Heart left ventricle (tissue), 16 donors: ENCODE results near the gene CCL21. TPM values are rescaled to one million over a fixed set of nuclear protein-coding genes. Genes with fewer than 3 reads are reported as not detected.
A peak's percentile ranks its signal among the peaks of the same experiment; 100 is the strongest.

Experiments used
- ATAC-seq, 4 donors: fragments of 200-7000 bp; cut with Tn5 transposase; one replicate each; pipeline ENCODE4 v1.9.1; 2020 to 2022; ENCODE audit warnings: moderate library complexity in 4 of 4, mild to moderate bottlenecking in 3 of 4, moderate number of reproducible peaks in 1 of 4
- DNase-seq, 5 donors: peaks; one replicate each; pipeline ENCODE4 v3.0.0-alpha.2; 2020
- H3K27ac ChIP-seq, 12 donors: fragments of 200-600 bp; sonication (generic) in 4 of 12; one replicate each; pipeline versions ENCODE4 v1.5.0 to v1.8.0; 2016 to 2022; ENCODE audit warnings: mild to moderate bottlenecking in 2 of 12
- H3K27me3 ChIP-seq, 9 donors: fragments of 200-600 bp; sonication (generic) in 2 of 9; one replicate each; pipeline versions ENCODE4 v1.5.1 to v1.8.0; 2016 to 2022; ENCODE audit warnings: mild to moderate bottlenecking in 3 of 9
- H3K36me3 ChIP-seq, 9 donors: fragments of 200-600 bp; sonication (generic) in 2 of 9; one replicate each; pipeline versions ENCODE4 v1.5.0 to v1.8.0; 2018 to 2022; ENCODE audit warnings: mild to moderate bottlenecking in 2 of 9
- H3K4me1 ChIP-seq, 12 donors: fragments of 200-600 bp; sonication (generic) in 4 of 12; one replicate each; pipeline versions ENCODE4 v1.5.0 to v1.8.0; 2016 to 2022; ENCODE audit warnings: mild to moderate bottlenecking in 3 of 12
- H3K4me3 ChIP-seq, 12 donors: fragments of 200-600 bp; sonication (generic) in 4 of 12; one replicate each; pipeline versions ENCODE4 v1.5.0 to v1.8.0; 2017 to 2022; ENCODE audit warnings: mild to moderate bottlenecking in 9 of 12, moderate library complexity in 4 of 12
- H3K9me3 ChIP-seq, 12 donors: fragments of 200-600 bp; sonication (generic) in 4 of 12; one replicate each; pipeline versions ENCODE4 v1.5.0 to v1.8.0; 2016 to 2022; ENCODE audit warnings: mild to moderate bottlenecking in 1 of 12
- POLR2A ChIP-seq, 2 donors: fragments of 450-650 bp; IDR thresholded peaks; one replicate each; pipeline ENCODE4 v1.6.1; 2017; ENCODE audit warnings: antibody characterized with exemption in 2 of 2, mild to moderate bottlenecking in 2 of 2, moderate library complexity in 2 of 2
- WGBS, 4 donors: extraction: QIAGEN DNeasy Blood & Tissue Kit in 2 of 4; methylation state at CpG; one replicate each; pipeline versions ENCODE4 v1.1.5 to v1.1.7; 2013 to 2018; 5-methylcytosine and 5-hydroxymethylcytosine counted together
- intact Hi-C, 10 donors: fragments of 100-400 bp; cut with DNase I; formaldehyde crosslinking; loops; one replicate each; pipeline versions ENCODE4 v1.11.1 to v1.14.2; 2022
- polyA plus RNA-seq, 2 donors: library from polyadenylated mRNA; stranded (reverse); fragments of 200-250 nt; gene quantifications; one replicate each; pipeline ENCODE4 v1.2.3, GENCODE V29; 2013
- total RNA-seq, 9 donors: library from RNA; depleted of rRNA in 2 of 9; stranded (reverse); fragments of >200 nt in 2 of 9; fragmentation: NEBNext Ultra II Directional in 3 of 9; extraction: Animal tissue kit (Norgen Biotek cat#: 25700) in 3 of 9; gene quantifications; one replicate each; pipeline versions ENCODE4 v1.1.0 to v1.2.4, GENCODE V29; 2016 to 2023
- TF ChIP-seq, protein P1 (sequence below), 12 donors: fragments of 200-600 bp; sonication (generic) in 4 of 12; IDR thresholded peaks; one replicate each; pipeline versions ENCODE4 v1.5.0 to v1.8.0; 2018 to 2022; ENCODE audit warnings: antibody characterized with exemption in 12 of 12, mild to moderate bottlenecking in 5 of 12
- donor health status: ischemic (EF 13 %, LVEDD 7.1; RV severe dilation, severe dysfunction).
- donor health status: healthy with polysubstance abuse.
- donor health status: DM: no; HTN: yes; CAD: no.
- donor health status: DM: no; HTN: no; CAD: no.
- donor health status: ischemic (EF 25% LVEDD 6.9; RV normal size, moderate dysfunction).
- donor health status: ischemic (EF 25% LVEDD 5.7; RV mildly dilated, moderate dysfunction).
- donor health status: healthy.
- donor health status: DM: yes; HTN: yes; CAD: no.
- donor health status: ischemic (EF 35%, LVEDD 5.7; RV mildly dilated, moderate dysfunction).
- donor health status: nonischemic (EF 11% LVEDD 7.7; RV severe dilation, severe dysfunction).
- donor health status: DM: yes; HTN: yes; CAD: no.
- donor health status: PGD.
- donor health status: ischemic (EF 29% LVEDD 5.4; RV normal size, mild dysfunction).
- donor health status: nonischemic (EF 23%, LVEDD 6.1; RV moderate dilation, normal function).

Gene CCL21
- total and polyA plus RNA-seq, 11 donors = 1.3 to 156 (median 16.6) TPM

DNA sequence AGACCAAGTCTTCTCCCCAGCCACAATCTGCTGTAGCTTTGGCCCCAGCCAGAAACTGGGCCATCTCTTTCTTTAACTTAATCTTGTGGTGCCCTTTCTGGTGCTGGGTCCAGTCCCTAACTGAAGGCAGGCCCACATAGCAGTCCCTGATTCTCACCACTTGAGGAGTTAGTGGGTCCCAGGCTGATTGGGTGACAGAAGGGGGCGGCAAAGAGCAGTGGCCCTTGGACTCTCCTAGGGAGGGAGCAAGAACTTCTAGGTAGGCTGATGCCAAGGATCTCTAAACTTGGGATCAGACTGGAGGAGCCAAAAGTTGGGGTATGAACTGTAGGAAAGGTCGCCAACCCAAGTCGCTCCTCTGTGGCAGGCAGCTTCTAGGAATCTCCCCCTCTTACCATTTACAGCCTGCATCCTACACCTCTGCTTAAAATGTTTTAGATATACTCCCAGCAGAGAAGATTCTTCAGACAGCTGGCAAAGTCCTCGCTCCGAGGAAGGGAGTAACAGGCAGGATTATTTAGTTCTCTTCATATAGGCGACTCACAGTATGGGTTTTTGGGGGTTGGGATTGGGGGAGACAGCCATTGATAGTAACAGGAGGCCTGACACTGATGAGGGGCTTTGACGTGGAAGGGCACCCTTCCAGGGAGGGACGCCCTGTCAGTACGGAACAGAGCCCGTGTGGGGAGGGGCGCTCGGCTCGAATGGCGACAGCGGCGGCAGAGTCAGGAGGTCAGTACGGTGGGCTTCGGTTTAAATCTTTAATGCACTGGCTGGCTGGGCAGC lies 45.5 kb downstream of the CCL21 start:
- H3K4me3 ChIP-seq = peak overlapping the region; percentile 54 to 91 (median 74)
- intact Hi-C loops = loop anchor here in 3 of 10 donors (2.0 to 10.0 kb wide), 4 partner anchors 38 to 438 kb away; partner anchors contain the start of genes FANCG (in 1 of the 3), STOML2 (in 1 of the 3) and VCP (in 1 of the 3)
- H3K9me3 ChIP-seq = peaks cover 0 to under 1% (median 0%) of the 10 kb centered on the region in 12 donors
- DNase-seq (peak; percentile 80 to 83 (median 82)), ATAC-seq (peak; percentile 38 to 47 (median 43))
- peak overlapping the region; percentile 88 to 99 (median 98) for H3K27ac ChIP-seq
- peaks cover 0 to 38% (median 23%) of the 10 kb centered on the region in 9 donors for H3K36me3 ChIP-seq
- TF ChIP-seq POLR2A (IDR thresholded peaks at IDR 0.05) = no peak
- TF ChIP-seq, protein P1, sequence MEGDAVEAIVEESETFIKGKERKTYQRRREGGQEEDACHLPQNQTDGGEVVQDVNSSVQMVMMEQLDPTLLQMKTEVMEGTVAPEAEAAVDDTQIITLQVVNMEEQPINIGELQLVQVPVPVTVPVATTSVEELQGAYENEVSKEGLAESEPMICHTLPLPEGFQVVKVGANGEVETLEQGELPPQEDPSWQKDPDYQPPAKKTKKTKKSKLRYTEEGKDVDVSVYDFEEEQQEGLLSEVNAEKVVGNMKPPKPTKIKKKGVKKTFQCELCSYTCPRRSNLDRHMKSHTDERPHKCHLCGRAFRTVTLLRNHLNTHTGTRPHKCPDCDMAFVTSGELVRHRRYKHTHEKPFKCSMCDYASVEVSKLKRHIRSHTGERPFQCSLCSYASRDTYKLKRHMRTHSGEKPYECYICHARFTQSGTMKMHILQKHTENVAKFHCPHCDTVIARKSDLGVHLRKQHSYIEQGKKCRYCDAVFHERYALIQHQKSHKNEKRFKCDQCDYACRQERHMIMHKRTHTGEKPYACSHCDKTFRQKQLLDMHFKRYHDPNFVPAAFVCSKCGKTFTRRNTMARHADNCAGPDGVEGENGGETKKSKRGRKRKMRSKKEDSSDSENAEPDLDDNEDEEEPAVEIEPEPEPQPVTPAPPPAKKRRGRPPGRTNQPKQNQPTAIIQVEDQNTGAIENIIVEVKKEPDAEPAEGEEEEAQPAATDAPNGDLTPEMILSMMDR (IDR thresholded peaks at IDR 0.05) = peak; percentile 62 to 91 (median 78)
- H3K27me3 ChIP-seq = no peaks in the 10 kb centered on the region
- H3K4me1 ChIP-seq = peaks cover 0 to 24% (median 12%) of the 10 kb centered on the region in 12 donors
- 11 to 20% (median 18%) methylated on average over 18 of the region's 18 CpGs for WGBS, 4 donors

DNA sequence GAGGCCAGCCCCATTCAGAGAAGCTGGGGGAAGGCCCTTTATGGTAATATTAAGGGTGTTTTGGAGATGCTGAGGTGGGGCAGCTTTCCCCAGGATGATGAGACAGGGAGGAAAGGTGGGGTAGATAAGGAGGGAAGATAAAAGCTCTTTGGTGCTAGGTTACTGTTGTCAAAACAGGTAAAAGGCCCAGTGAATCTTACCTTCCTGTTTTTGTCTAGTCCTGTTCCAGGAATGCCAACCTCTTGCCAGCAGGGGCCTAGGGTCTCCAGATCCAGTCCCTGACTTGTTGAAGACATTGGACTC lies 46.7 kb downstream of the CCL21 start:
- TF ChIP-seq, protein P1 (IDR thresholded peaks at IDR 0.05) = no peak
- TF ChIP-seq POLR2A (IDR thresholded peaks at IDR 0.05) = no peak
- DNase-seq = no peak
- Histone ChIP-seq H3K4me1 (peaks cover 0 to 24% (median 12%) of the 10 kb centered on the region in 12 donors), H3K36me3 (peaks cover 0 to 39% (median 23%) of the 10 kb centered on the region in 9 donors), H3K27me3 (no peaks in the 10 kb centered on the region), H3K27ac (peak overlapping the region in 2 of 12 donors; percentile 45 to 99), H3K4me3 (no peak overlapping the region), H3K9me3 (no peaks in the 10 kb centered on the region)
- intact Hi-C loops = loop anchor here in 1 of 10 donors (10.0 kb wide), 1 partner anchor 412 kb away; the partner anchor contains the start of genes FANCG and VCP
- no peak for ATAC-seq

DNA sequence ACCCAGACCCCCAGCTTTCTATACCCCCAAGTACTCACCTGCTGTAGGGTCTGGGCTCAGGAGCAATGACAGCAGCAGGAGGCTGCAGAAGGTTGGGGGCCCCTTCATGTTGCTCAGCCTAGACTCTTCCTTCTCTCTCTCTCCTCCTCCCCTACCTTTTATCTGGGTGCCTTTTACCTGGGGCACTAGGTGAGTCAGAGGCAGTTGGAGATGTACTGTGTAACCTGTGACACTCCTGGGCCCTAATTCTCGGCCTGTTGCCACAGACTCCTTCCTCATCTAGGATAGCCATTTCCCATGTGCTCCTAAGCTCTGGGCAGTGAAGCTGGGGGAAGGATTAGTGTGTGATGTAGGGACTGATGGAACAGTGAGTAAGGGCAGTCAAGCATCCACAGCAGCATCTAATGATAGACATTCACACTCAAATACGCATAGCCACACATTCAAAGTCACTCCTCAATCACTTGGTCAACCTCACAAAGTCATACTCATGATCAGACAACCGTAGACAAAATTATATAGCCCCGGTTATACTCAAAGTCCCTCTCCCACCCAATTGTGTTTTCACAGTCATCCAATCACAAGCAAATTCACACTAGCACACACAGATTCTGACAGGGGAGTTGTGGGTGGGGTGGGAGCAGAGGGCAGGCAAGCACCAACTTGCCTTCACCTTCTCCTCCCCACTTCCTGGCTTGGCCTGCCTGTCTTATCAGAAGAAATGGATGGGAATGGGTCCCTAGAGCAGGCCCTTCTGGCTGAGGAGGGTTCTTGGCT lies 47.2 kb downstream of the CCL21 start, which contains the start of gene CCL27:
Gene CCL27 (minus strand): TSS at position 132 of the 777 bp plus-strand sequence. CDS start 24 bp downstream, at position 108.
- 88 to 97% (median 91%) methylated on average over 4 of the region's 4 CpGs for WGBS, 4 donors
- Histone ChIP-seq H3K9me3 (no peaks in the 10 kb centered on the region), H3K27ac (peak within 1 kb of the TSS in 2 of 12 donors; percentile 45 to 99), H3K27me3 (no peaks in the 10 kb centered on the region), H3K36me3 (peaks cover 0 to 40% (median 24%) of the 10 kb centered on the region in 9 donors), H3K4me3 (no peak within 1 kb of the TSS), H3K4me1 (peaks cover 0 to 24% (median 12%) of the 10 kb centered on the region in 12 donors)
- DNase-seq (no peak), ATAC-seq (no peak)
- TF ChIP-seq, protein P1 (IDR thresholded peaks at IDR 0.05) = no peak
- no peak for TF ChIP-seq POLR2A (IDR thresholded peaks at IDR 0.05)
- intact Hi-C loops = loop anchor here in 1 of 10 donors (10.0 kb wide), 1 partner anchor 412 kb away; the partner anchor contains the start of genes FANCG and VCP
